GM23338 (cell line): ENCODE data around the gene NEU2. TPM values are rescaled to one million over a fixed set of nuclear protein-coding genes. Genes with fewer than 3 reads are reported as not detected.

ENCODE experiments used
- ATAC-seq: fragments of 200-7000 bp; cut with Tn5 transposase; 3 replicates; pipeline ENCODE4 v1.9.1; 2020
- DNase-seq: peaks from one replicate; pipeline ENCODE4 v3.0.0-alpha.2; 2015; ENCODE audit warnings: low spot score
- H2AFZ ChIP-seq: fragments of 200-600 bp; sonication (generic); 2 replicates; pipeline ENCODE4 v1.8.0; 2016; ENCODE audit warnings: antibody characterized with exemption, mild to moderate bottlenecking, moderate library complexity
- H3F3A ChIP-seq: fragments of 200-600 bp; sonication (generic); replicated peaks from 2 replicates; pipeline ENCODE4 v1.8.0; 2017; ENCODE audit warnings: antibody characterized with exemption, mixed run types, low read depth
- H3K27ac ChIP-seq: fragments of 200-600 bp; sonication (generic); 2 replicates; pipeline ENCODE4 v1.6.1; 2016; ENCODE audit warnings: low read depth
- H3K27me3 ChIP-seq: fragments of 200-600 bp; sonication (generic); 2 replicates; pipeline ENCODE4 v1.8.0; 2016; ENCODE audit warnings: mild to moderate bottlenecking, mixed run types, moderate library complexity; ENCODE audit not compliant: insufficient read depth
- H3K36me3 ChIP-seq: fragments of 200-600 bp; sonication (generic); 2 replicates; pipeline ENCODE4 v1.8.0; 2016; ENCODE audit warnings: mild to moderate bottlenecking; ENCODE audit not compliant: insufficient read depth
- H3K4me1 ChIP-seq: fragments of 200-600 bp; sonication (generic); 2 replicates; pipeline ENCODE4 v1.8.0; 2016; ENCODE audit warnings: mild to moderate bottlenecking, moderate library complexity; ENCODE audit not compliant: insufficient read depth
- H3K4me2 ChIP-seq: fragments of 200-600 bp; sonication (generic); 2 replicates; pipeline ENCODE4 v1.7.1; 2017; ENCODE audit warnings: mixed run types
- H3K4me3 ChIP-seq: fragments of 200-600 bp; sonication (generic); 2 replicates; pipeline ENCODE4 v1.6.1; 2016; ENCODE audit warnings: mixed run types
- H3K79me2 ChIP-seq: fragments of 200-600 bp; sonication (generic); replicated peaks from 2 replicates; pipeline ENCODE4 v1.8.0; 2017; ENCODE audit warnings: mild to moderate bottlenecking; ENCODE audit not compliant: insufficient read depth
- H3K9me2 ChIP-seq: fragments of 200-600 bp; sonication (generic); 2 replicates; pipeline ENCODE4 v1.8.0; 2017; ENCODE audit not compliant: insufficient read depth
- H4K20me1 ChIP-seq: fragments of 200-600 bp; sonication (generic); replicated peaks from 2 replicates; pipeline ENCODE4 v1.8.0; 2017; ENCODE audit warnings: mild to moderate bottlenecking; ENCODE audit not compliant: insufficient read depth
- H3K27ac Mint-ChIP-seq: 2 replicates; pipeline ENCODE4 v1.8.0; 2020; ENCODE audit warnings: inconsistent platforms, mild to moderate bottlenecking, moderate library complexity, mixed read lengths
- H3K27me3 Mint-ChIP-seq: 3 replicates; pipeline ENCODE4 v1.8.0; 2022; ENCODE audit warnings: low read depth, mild to moderate bottlenecking, moderate library complexity, mixed read lengths, inconsistent platforms; ENCODE audit not compliant: insufficient read depth, poor library complexity
- H3K36me3 Mint-ChIP-seq: 3 replicates; pipeline ENCODE4 v1.8.0; 2021; ENCODE audit warnings: low read depth, mild to moderate bottlenecking, inconsistent platforms, moderate library complexity, mixed read lengths
- H3K4me1 Mint-ChIP-seq: 3 replicates; pipeline ENCODE4 v1.8.0; 2020; ENCODE audit warnings: mild to moderate bottlenecking, inconsistent platforms, mixed read lengths
- H3K4me3 Mint-ChIP-seq: 3 replicates; pipeline ENCODE4 v1.8.0; 2021; ENCODE audit warnings: moderate library complexity, mild to moderate bottlenecking, inconsistent platforms, mixed read lengths
- H3K9me3 Mint-ChIP-seq: 3 replicates; pipeline ENCODE4 v1.8.0; 2020; ENCODE audit warnings: moderate library complexity, mild to moderate bottlenecking, inconsistent platforms, mixed read lengths
- CREB1 ChIP-seq: fragments of 250-450 bp; sonication (Bioruptor Pico); IDR thresholded peaks from 2 replicates; pipeline ENCODE4 v1.5.0; 2020; ENCODE audit warnings: low read depth, mild to moderate bottlenecking, moderate library complexity
- CTCF ChIP-seq, 2 experiments: fragments of 200-600 bp in 1 of 2; sonication (generic) in 1 of 2; conservative IDR thresholded peaks; 2 replicates each; pipeline versions ENCODE4 v1.5.1 to v1.6.1; 2016 to 2017; ENCODE audit warnings: antibody characterized with exemption in 2 of 2, low read depth in 2 of 2, mild to moderate bottlenecking in 2 of 2, moderate library complexity in 1 of 2
- ETS1 ChIP-seq: IDR thresholded peaks from 2 replicates; pipeline ENCODE4 v1.6.1; 2016; ENCODE audit warnings: antibody characterized with exemption
- EZH2 ChIP-seq: fragments of 200-600 bp; sonication (generic); IDR thresholded peaks from one replicate; pipeline ENCODE4 v1.8.0; 2017; ENCODE audit warnings: antibody characterized with exemption, mild to moderate bottlenecking, low read depth; ENCODE audit not compliant: unreplicated experiment
- NANOG ChIP-seq: IDR thresholded peaks from 2 replicates; pipeline ENCODE4 v1.6.1; 2016; ENCODE audit warnings: antibody characterized with exemption, borderline replicate concordance
- POLR2AphosphoS5 ChIP-seq: IDR thresholded peaks from 2 replicates; pipeline ENCODE4 v1.6.1; 2016; ENCODE audit warnings: antibody characterized with exemption, low read depth
- REST ChIP-seq: IDR thresholded peaks from one replicate; pipeline ENCODE4 v1.6.1; 2018; ENCODE audit warnings: antibody characterized with exemption; ENCODE audit not compliant: unreplicated experiment
- polyA plus RNA-seq: library from polyadenylated mRNA; unstranded; fragments of >200 nt; fragmentation: Nextera tagmentation; extraction: Ambion mirVana; gene quantifications from 2 replicates; pipeline ENCODE4 v1.2.1, GENCODE V29; 2016
- total RNA-seq: library from RNA; depleted of rRNA; stranded (reverse); fragments of >200 nt; shearing (Covaris generic); gene quantifications from 2 replicates; pipeline ENCODE4 v1.2.3, GENCODE V29; 2014

Gene NEU2
- total and polyA plus RNA-seq, 2 experiments from 2014 or later, result not detected

GRCh38 chr2:233075141-233075965 is 42.9 kb downstream of the NEU2 start:
- no peaks in the 10 kb centered on the region for H3K27me3 ChIP-seq
- no peaks in the 10 kb centered on the region for H3K36me3 Mint-ChIP-seq
- no peaks in the 10 kb centered on the region for H3K9me2 ChIP-seq
- peak overlapping the region; percentile 90; the same call in 1 of the 2 replicates for H2AFZ ChIP-seq
- H3K4me3 Mint-ChIP-seq, result no peak overlapping the region
- H3K9me3 Mint-ChIP-seq, result peaks cover 4% of the 10 kb centered on the region; the same call in 2 of the 3 replicates
- H3K4me1 Mint-ChIP-seq, result peaks cover 2% of the 10 kb centered on the region; the same call in 1 of the 3 replicates
- no peaks in the 10 kb centered on the region for H3F3A ChIP-seq
- no peak overlapping the region for H3K27ac ChIP-seq
- no peak overlapping the region for H3K4me3 ChIP-seq
- no peak for TF ChIP-seq ETS1
- no peak for TF ChIP-seq CREB1 (CRISPR knock-in tag)
- TF ChIP-seq EZH2, result no peak
- no peak for TF ChIP-seq POLR2AphosphoS5
- TF ChIP-seq NANOG, result no peak
- no peak for TF ChIP-seq REST
- TF ChIP-seq CTCF (conservative IDR thresholded peaks at IDR 0.05; ENCODE audit: low read depth in 2 of 2), result no peak
- peak overlapping the region; percentile 61 for H3K4me2 ChIP-seq
- H3K4me1 ChIP-seq, result peaks cover 7% of the 10 kb centered on the region; the same call in 1 of the 2 replicates
- peaks cover 10% of the 10 kb centered on the region for H3K27me3 Mint-ChIP-seq
- DNase-seq (no peak), ATAC-seq (peak; percentile 72)
- no peaks in the 10 kb centered on the region for H3K79me2 ChIP-seq
- no peaks in the 10 kb centered on the region for H4K20me1 ChIP-seq
- H3K27ac Mint-ChIP-seq, result no peak overlapping the region
- H3K36me3 ChIP-seq, result no peaks in the 10 kb centered on the region
